HL-60 (cell line): ENCODE data around the gene NASP.
A peak's percentile ranks its signal among the peaks of the same experiment; 100 is the strongest.

Source experiments
- DNase-seq, 2 experiments: peaks; one replicate each; pipeline ENCODE4 v3.0.0-alpha.2; 2010 to 2020; ENCODE audit warnings: low read depth in 1 of 2, low spot score in 1 of 2
- H3K27ac ChIP-seq: fragments of 250-450 bp; sonication (Bioruptor Pico); replicated peaks from 2 replicates; pipeline ENCODE4 v1.5.1; 2020; ENCODE audit warnings: mild to moderate bottlenecking, moderate library complexity
- H3K27me3 ChIP-seq: fragments of 250-450 bp; sonication (Bioruptor Pico); 2 replicates; pipeline ENCODE4 v1.5.1; 2021; ENCODE audit warnings: mild to moderate bottlenecking, moderate library complexity; ENCODE audit not compliant: insufficient read depth, poor library complexity, severe bottlenecking
- H3K4me3 ChIP-seq: replicated peaks from 2 replicates; pipeline ENCODE4 v1.5.1; 2011; ENCODE audit warnings: mild to moderate bottlenecking, control low read depth, low read length; ENCODE audit not compliant: insufficient read depth
- GABPA ChIP-seq: IDR thresholded peaks from 2 replicates; pipeline ENCODE4 v1.6.1; 2012; ENCODE audit warnings: low read depth
- POLR2AphosphoS5 ChIP-seq: IDR thresholded peaks from 2 replicates; pipeline ENCODE4 v1.6.1; 2012; ENCODE audit warnings: low read depth
- SPI1 ChIP-seq: IDR thresholded peaks from 2 replicates; pipeline ENCODE4 v1.6.1; 2012; ENCODE audit warnings: low read depth, mild to moderate bottlenecking, borderline replicate concordance
- TF ChIP-seq, protein P1 (sequence below): IDR thresholded peaks from 2 replicates; pipeline ENCODE4 v1.6.1; 2012; ENCODE audit warnings: low read depth; ENCODE audit not compliant: insufficient replicate concordance
- TF ChIP-seq, protein P2 (sequence below): IDR thresholded peaks from one replicate; pipeline ENCODE4 v1.5.1; 2011; ENCODE audit warnings: low read length, control low read depth, inconsistent platforms; ENCODE audit not compliant: insufficient read depth

NASP gene

DNA sequence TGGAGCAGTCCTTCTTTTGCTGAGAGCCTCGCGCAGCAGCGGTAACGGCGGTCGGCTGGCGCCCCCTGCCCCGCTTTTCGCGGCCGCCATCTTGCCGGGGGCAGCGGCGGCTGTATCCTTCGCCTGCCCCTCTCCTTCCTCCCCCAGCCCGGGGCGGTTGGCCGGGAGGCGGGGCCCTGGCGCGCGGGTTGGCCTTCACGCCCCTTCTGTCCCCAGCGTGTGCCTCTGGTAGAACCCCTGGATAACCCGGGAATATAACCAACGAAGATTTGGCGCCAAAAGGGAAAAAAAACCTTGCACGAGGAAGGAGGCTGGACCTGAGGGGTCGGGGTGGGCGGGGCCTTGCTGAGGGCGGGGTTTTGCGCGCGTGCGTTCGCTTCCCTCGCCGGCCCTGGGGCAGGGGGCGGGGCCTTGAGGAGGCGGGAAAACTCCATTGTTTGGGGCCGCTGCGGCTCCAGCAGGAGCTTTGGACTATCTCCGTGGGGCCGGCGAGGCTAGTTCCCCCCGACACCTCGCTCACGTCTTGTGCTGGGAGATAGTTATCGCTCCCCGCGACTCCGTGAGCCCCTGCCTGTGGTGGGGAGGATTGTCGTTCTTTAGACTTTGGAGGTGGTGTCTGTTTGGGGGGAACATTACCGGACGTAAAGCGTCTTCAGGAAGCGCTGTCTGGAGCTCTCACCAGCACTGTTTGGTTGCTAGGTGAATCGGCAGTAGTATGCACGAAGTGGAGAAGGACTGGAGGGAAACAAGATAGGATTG, 689 bp downstream of the NASP start:
- DNase-seq = peak; percentile 78 to 87
- TF ChIP-seq GABPA (no peak), POLR2AphosphoS5 (0 out of 2 replicates have a peak, but pooled peaks have one; percentile 24)
- Histone ChIP-seq H3K4me3 (peak overlapping the region; percentile 92), H3K27ac (peak overlapping the region; percentile 98), H3K27me3 (no peaks in the 10 kb centered on the region)

DNA sequence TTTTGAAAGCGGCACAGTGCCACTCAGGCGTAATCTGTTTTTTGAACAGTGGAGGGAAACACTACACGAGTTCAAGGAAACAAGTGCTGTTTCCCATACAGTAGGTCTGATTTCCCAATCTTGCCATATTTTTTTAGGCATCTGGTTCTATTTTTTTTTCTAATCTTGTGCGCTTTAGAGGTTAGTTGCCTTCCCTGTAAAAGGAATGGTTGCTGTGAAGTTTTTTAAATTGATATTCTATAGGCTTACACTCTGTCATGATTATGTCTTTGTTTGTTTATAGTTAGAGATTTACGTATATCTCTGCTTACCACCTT, 1.2 kb downstream of the NASP start:
- H3K27me3 ChIP-seq = no peaks in the 10 kb centered on the region
- H3K4me3 ChIP-seq = peak overlapping the region; percentile 92
- DNase-seq = no peak
- peak overlapping the region; percentile 98 for H3K27ac ChIP-seq
- TF ChIP-seq POLR2AphosphoS5 (no peak), SPI1 (no peak), GABPA (no peak)
- TF ChIP-seq, protein P1, sequence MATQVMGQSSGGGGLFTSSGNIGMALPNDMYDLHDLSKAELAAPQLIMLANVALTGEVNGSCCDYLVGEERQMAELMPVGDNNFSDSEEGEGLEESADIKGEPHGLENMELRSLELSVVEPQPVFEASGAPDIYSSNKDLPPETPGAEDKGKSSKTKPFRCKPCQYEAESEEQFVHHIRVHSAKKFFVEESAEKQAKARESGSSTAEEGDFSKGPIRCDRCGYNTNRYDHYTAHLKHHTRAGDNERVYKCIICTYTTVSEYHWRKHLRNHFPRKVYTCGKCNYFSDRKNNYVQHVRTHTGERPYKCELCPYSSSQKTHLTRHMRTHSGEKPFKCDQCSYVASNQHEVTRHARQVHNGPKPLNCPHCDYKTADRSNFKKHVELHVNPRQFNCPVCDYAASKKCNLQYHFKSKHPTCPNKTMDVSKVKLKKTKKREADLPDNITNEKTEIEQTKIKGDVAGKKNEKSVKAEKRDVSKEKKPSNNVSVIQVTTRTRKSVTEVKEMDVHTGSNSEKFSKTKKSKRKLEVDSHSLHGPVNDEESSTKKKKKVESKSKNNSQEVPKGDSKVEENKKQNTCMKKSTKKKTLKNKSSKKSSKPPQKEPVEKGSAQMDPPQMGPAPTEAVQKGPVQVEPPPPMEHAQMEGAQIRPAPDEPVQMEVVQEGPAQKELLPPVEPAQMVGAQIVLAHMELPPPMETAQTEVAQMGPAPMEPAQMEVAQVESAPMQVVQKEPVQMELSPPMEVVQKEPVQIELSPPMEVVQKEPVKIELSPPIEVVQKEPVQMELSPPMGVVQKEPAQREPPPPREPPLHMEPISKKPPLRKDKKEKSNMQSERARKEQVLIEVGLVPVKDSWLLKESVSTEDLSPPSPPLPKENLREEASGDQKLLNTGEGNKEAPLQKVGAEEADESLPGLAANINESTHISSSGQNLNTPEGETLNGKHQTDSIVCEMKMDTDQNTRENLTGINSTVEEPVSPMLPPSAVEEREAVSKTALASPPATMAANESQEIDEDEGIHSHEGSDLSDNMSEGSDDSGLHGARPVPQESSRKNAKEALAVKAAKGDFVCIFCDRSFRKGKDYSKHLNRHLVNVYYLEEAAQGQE = no peak
- TF ChIP-seq, protein P2, sequence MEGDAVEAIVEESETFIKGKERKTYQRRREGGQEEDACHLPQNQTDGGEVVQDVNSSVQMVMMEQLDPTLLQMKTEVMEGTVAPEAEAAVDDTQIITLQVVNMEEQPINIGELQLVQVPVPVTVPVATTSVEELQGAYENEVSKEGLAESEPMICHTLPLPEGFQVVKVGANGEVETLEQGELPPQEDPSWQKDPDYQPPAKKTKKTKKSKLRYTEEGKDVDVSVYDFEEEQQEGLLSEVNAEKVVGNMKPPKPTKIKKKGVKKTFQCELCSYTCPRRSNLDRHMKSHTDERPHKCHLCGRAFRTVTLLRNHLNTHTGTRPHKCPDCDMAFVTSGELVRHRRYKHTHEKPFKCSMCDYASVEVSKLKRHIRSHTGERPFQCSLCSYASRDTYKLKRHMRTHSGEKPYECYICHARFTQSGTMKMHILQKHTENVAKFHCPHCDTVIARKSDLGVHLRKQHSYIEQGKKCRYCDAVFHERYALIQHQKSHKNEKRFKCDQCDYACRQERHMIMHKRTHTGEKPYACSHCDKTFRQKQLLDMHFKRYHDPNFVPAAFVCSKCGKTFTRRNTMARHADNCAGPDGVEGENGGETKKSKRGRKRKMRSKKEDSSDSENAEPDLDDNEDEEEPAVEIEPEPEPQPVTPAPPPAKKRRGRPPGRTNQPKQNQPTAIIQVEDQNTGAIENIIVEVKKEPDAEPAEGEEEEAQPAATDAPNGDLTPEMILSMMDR = no peak

DNA sequence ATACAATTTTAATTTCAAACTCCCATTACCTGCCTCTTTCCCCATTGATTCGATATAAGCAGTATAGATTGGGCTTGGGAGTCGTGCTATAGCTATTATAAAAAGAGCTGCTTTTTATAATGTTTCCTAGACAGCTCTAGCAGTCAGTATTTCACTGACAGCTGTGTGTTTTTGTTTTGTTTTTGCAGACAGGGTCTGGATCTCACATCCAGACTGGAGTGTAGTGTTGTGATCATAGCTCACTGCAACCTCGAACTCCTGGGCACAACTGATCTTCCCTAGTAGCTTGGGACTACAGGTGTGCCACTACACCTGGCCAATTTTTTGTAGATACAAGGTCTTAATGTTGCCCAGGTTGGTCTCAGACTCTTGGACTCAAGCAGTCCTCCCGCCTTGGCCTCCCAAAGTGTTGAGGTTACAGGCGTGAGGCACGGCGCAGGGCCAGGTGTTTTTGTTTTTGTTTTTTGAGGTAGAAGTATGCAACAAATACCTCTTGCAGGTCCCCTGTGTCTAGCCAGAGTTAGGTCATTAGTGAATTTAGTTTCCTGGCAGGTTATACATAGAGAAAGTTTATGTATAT, 1.7 kb downstream of the NASP start:
- no peak for TF ChIP-seq SPI1
- no peaks in the 10 kb centered on the region for H3K27me3 ChIP-seq
- H3K27ac ChIP-seq = peak overlapping the region; percentile 98
- peak overlapping the region; percentile 92 for H3K4me3 ChIP-seq
- no peak for DNase-seq

DNA sequence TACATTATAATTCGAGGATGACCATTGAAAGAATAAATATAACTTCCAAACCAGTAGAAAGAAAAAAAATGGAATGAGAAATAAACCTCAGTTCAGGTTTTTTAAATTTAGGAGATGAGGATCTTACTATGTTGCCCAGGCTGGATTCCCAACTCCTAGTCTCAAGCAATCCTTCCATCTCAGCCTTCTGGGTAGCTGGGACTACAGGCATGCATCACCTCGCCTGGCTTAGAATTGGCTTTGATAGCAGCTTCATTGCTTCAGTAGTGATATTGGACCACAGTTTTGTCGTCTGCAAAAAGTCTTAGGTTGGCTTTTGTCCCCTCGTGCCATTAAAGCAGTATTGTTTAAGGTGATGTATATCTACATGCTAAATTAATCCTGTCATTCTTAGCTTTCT, 2.9 kb downstream of the NASP start:
- Histone ChIP-seq H3K27ac (no peak overlapping the region), H3K4me3 (no peak overlapping the region; the same call in 1 of the 2 replicates), H3K27me3 (no peaks in the 10 kb centered on the region)
- TF ChIP-seq POLR2AphosphoS5 (no peak), SPI1 (no peak), GABPA (no peak)
- TF ChIP-seq, protein P2 = no peak
- TF ChIP-seq, protein P1 = no peak
- no peak for DNase-seq
